Endothelial cell of umbilical vein (primary cell): ENCODE results near the gene LHX4.

ENCODE experiments used
- CTCF ChIP-seq, 2 donors: IDR thresholded peaks; 1 replicate in 1 of 2; 2 replicates in 1 of 2; pipeline ENCODE4 v1.5.1; 2011; ENCODE audit warnings: low read length in 2 of 2, mild to moderate bottlenecking in 2 of 2, moderate library complexity in 2 of 2, control low read depth in 1 of 2, inconsistent platforms in 1 of 2, low read depth in 1 of 2; ENCODE audit not compliant: insufficient read depth in 1 of 2; ENCODE audit errors: extremely low read depth in 1 of 2
- FOS ChIP-seq: IDR thresholded peaks from 2 replicates; pipeline ENCODE4 v1.6.1; 2011; ENCODE audit warnings: mild to moderate bottlenecking, low read length, moderate library complexity, borderline replicate concordance; ENCODE audit not compliant: insufficient read depth
- GATA2 ChIP-seq: IDR thresholded peaks from 2 replicates; pipeline ENCODE4 v1.7.0; 2011; ENCODE audit warnings: low read depth, mild to moderate bottlenecking, moderate library complexity, mixed read lengths, low read length; ENCODE audit not compliant: insufficient read length, insufficient read depth
- MAX ChIP-seq: IDR thresholded peaks from 2 replicates; pipeline ENCODE4 v1.6.1; 2011; ENCODE audit not compliant: insufficient read depth, insufficient read length
- MYC ChIP-seq: IDR thresholded peaks from one replicate; pipeline ENCODE4 v1.6.1; 2011; ENCODE audit warnings: mild to moderate bottlenecking, low read depth, low read length
- POLR2A ChIP-seq: IDR thresholded peaks from 2 replicates; pipeline ENCODE4 v1.6.1; 2012; ENCODE audit warnings: low read depth, mild to moderate bottlenecking, control low read depth, low read length
- POLR2AphosphoS5 ChIP-seq: IDR thresholded peaks from 2 replicates; pipeline ENCODE4 v1.6.1; 2012; ENCODE audit warnings: low read depth, mild to moderate bottlenecking, control low read depth, low read length, moderate library complexity; ENCODE audit not compliant: insufficient read depth

DNA sequence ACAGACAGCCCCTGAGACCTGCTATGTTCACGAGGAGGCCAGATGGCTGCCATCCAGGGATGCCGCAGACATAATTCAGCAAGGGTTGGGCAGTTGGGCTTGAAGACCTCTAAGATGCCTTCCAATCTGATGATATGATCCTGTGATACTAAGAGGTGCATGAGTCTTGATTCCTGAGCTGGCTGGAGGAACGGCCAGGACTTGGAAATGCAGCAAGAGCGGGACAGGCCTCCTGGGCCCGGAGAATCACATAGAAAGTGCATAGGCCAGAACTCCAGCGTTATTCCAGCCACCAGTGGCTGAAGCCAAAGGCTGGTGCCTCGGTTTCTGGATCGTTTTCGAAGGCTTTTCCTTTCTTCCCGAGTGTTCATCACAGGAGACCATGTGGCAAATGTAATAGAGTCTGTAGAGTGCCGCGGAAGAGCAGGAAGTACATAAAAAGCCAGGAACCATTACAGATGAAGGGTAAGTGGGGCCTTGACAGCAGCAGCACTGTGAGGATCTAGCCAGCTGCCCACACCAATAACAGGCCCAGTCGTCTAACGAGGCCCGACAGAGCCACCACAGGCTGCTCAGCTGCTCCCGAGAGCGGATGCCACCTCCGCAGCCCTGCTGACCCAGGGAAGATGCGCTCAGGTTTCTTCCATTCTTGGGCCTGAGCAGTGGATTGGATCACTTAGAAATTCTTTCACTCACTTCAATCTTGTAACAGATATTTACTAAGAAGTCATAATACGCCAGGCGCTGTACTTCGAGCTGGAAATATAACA is 14.0 kb upstream of the LHX4 start:
- TF ChIP-seq CTCF (IDR thresholded peaks at IDR 0.05; ENCODE audit: extremely low read depth in 1 of 2, insufficient read depth in 1 of 2, low read depth in 1 of 2, low read length in 2 of 2) (no peak), POLR2AphosphoS5 (no peak), POLR2A (no peak), MYC (no peak), FOS (no peak), GATA2 (no peak), MAX (no peak)
